GM23338 (cell line): ENCODE data around the gene MAPK7.

Experiments used
- CREB1 ChIP-seq: fragments of 250-450 bp; sonication (Bioruptor Pico); IDR thresholded peaks from 2 replicates; pipeline ENCODE4 v1.5.0; 2020; ENCODE audit warnings: low read depth, mild to moderate bottlenecking, moderate library complexity
- ETS1 ChIP-seq: IDR thresholded peaks from 2 replicates; pipeline ENCODE4 v1.6.1; 2016; ENCODE audit warnings: antibody characterized with exemption
- EZH2 ChIP-seq: fragments of 200-600 bp; sonication (generic); IDR thresholded peaks from one replicate; pipeline ENCODE4 v1.8.0; 2017; ENCODE audit warnings: antibody characterized with exemption, mild to moderate bottlenecking, low read depth; ENCODE audit not compliant: unreplicated experiment
- EZH2phosphoT487 ChIP-seq: fragments of 200-600 bp; sonication (generic); IDR thresholded peaks from one replicate; pipeline ENCODE4 v1.8.1; 2018; ENCODE audit warnings: antibody characterized with exemption; ENCODE audit not compliant: unreplicated experiment
- JUNB ChIP-seq: IDR thresholded peaks from one replicate; pipeline ENCODE4 v1.6.1; 2016; ENCODE audit warnings: antibody characterized with exemption; ENCODE audit not compliant: unreplicated experiment
- NANOG ChIP-seq: IDR thresholded peaks from 2 replicates; pipeline ENCODE4 v1.6.1; 2016; ENCODE audit warnings: antibody characterized with exemption, borderline replicate concordance
- POLR2AphosphoS5 ChIP-seq: IDR thresholded peaks from 2 replicates; pipeline ENCODE4 v1.6.1; 2016; ENCODE audit warnings: antibody characterized with exemption, low read depth
- STAT1 ChIP-seq: IDR thresholded peaks from one replicate; pipeline ENCODE4 v1.6.1; 2016; ENCODE audit warnings: antibody characterized with exemption; ENCODE audit not compliant: unreplicated experiment
- ZNF114 ChIP-seq: fragments of 250-450 bp; sonication (Bioruptor Pico); IDR thresholded peaks from 2 replicates; pipeline ENCODE4 v1.5.0; 2020; ENCODE audit warnings: mild to moderate bottlenecking, moderate library complexity
- ZNF331 ChIP-seq: fragments of 250-450 bp; sonication (Bioruptor Pico); IDR thresholded peaks from 2 replicates; pipeline ENCODE4 v1.5.0; 2020; ENCODE audit warnings: low read depth, mild to moderate bottlenecking, moderate library complexity
- TF ChIP-seq, protein P1 (sequence below), 2 experiments: fragments of 200-600 bp in 1 of 2; sonication (generic) in 1 of 2; conservative IDR thresholded peaks; 2 replicates each; pipeline versions ENCODE4 v1.5.1 to v1.6.1; 2016 to 2017; ENCODE audit warnings: antibody characterized with exemption in 2 of 2, low read depth in 2 of 2, mild to moderate bottlenecking in 2 of 2, moderate library complexity in 1 of 2
- TF ChIP-seq, protein P2 (sequence below): IDR thresholded peaks from one replicate; pipeline ENCODE4 v1.6.1; 2018; ENCODE audit warnings: antibody characterized with exemption; ENCODE audit not compliant: unreplicated experiment

DNA sequence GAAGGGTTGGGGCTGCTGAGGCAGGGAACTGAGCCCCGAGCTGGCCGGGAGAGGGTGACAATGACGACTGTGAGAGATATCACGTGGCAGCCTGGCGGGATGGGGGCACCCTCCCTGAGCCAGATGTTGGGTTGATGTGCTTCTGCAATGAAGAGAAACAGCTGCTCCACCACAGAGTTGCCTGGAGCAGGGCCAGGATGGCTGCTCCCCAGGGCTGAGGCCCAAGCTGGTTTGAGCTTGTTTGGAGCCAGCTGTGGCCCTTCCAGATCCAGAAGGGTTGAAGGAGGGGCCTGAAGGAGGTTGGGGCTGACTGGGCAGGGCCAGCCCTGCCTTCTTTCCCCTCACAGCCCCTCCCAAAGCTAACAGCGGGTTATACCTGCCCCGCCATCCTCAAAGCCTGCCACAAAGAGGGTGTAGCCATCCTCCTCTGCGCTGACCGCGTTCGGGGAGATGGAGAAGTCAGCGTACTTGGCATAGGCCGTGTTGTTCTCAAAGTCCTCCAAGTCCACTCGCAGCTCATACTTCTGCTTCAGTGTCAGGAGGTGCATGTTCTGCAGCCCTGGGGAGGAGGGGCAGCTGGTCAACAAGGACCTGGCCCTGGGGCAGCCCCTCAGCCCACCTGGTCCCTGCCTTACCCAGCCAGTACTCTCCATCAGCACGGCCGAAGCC is 6.6 kb downstream of the MAPK7 start:
- TF ChIP-seq, protein P1, sequence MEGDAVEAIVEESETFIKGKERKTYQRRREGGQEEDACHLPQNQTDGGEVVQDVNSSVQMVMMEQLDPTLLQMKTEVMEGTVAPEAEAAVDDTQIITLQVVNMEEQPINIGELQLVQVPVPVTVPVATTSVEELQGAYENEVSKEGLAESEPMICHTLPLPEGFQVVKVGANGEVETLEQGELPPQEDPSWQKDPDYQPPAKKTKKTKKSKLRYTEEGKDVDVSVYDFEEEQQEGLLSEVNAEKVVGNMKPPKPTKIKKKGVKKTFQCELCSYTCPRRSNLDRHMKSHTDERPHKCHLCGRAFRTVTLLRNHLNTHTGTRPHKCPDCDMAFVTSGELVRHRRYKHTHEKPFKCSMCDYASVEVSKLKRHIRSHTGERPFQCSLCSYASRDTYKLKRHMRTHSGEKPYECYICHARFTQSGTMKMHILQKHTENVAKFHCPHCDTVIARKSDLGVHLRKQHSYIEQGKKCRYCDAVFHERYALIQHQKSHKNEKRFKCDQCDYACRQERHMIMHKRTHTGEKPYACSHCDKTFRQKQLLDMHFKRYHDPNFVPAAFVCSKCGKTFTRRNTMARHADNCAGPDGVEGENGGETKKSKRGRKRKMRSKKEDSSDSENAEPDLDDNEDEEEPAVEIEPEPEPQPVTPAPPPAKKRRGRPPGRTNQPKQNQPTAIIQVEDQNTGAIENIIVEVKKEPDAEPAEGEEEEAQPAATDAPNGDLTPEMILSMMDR (conservative IDR thresholded peaks at IDR 0.05; ENCODE audit: low read depth in 2 of 2): no peak
- TF ChIP-seq EZH2 (no peak), EZH2phosphoT487 (no peak), CREB1 (CRISPR knock-in tag) (no peak), STAT1 (no peak), ZNF114 (CRISPR knock-in tag) (no peak), JUNB (no peak), ETS1 (no peak), POLR2AphosphoS5 (no peak), ZNF331 (CRISPR knock-in tag) (no peak), NANOG (no peak)
- TF ChIP-seq, protein P2, sequence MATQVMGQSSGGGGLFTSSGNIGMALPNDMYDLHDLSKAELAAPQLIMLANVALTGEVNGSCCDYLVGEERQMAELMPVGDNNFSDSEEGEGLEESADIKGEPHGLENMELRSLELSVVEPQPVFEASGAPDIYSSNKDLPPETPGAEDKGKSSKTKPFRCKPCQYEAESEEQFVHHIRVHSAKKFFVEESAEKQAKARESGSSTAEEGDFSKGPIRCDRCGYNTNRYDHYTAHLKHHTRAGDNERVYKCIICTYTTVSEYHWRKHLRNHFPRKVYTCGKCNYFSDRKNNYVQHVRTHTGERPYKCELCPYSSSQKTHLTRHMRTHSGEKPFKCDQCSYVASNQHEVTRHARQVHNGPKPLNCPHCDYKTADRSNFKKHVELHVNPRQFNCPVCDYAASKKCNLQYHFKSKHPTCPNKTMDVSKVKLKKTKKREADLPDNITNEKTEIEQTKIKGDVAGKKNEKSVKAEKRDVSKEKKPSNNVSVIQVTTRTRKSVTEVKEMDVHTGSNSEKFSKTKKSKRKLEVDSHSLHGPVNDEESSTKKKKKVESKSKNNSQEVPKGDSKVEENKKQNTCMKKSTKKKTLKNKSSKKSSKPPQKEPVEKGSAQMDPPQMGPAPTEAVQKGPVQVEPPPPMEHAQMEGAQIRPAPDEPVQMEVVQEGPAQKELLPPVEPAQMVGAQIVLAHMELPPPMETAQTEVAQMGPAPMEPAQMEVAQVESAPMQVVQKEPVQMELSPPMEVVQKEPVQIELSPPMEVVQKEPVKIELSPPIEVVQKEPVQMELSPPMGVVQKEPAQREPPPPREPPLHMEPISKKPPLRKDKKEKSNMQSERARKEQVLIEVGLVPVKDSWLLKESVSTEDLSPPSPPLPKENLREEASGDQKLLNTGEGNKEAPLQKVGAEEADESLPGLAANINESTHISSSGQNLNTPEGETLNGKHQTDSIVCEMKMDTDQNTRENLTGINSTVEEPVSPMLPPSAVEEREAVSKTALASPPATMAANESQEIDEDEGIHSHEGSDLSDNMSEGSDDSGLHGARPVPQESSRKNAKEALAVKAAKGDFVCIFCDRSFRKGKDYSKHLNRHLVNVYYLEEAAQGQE: no peak
